Type B pancreatic cell (in vitro differentiated cells): ENCODE results near the gene PRR22. TPM values are rescaled to one million over a fixed set of nuclear protein-coding genes. Genes with fewer than 3 reads are reported as not detected.

ENCODE experiments used
- DNase-seq: peaks from one replicate; pipeline ENCODE4 v3.0.0; 2021; ENCODE audit warnings: mixed read lengths; ENCODE audit not compliant: unreplicated experiment; ENCODE audit errors: extremely low spot score
- H3K27ac Mint-ChIP-seq: 2 replicates; pipeline ENCODE4 v1.8.0; 2021; ENCODE audit warnings: mild to moderate bottlenecking, mixed read lengths
- H3K27me3 Mint-ChIP-seq: 2 replicates; pipeline ENCODE4 v1.8.0; 2021; ENCODE audit warnings: mixed read lengths
- H3K36me3 Mint-ChIP-seq: 2 replicates; pipeline ENCODE4 v1.8.0; 2021; ENCODE audit warnings: mixed read lengths
- H3K4me1 Mint-ChIP-seq: one replicate; pipeline ENCODE4 v1.8.0; 2021; ENCODE audit warnings: mixed read lengths; ENCODE audit not compliant: unreplicated experiment
- H3K4me3 Mint-ChIP-seq: 2 replicates; pipeline ENCODE4 v1.8.0; 2021; ENCODE audit warnings: mild to moderate bottlenecking, mixed read lengths
- H3K9me3 Mint-ChIP-seq: 2 replicates; pipeline ENCODE4 v1.8.0; 2021; ENCODE audit warnings: mixed read lengths
- total RNA-seq: library from RNA; stranded (reverse); gene quantifications from 2 replicates; pipeline ENCODE4 v1.2.1, GENCODE V29; 2021; ENCODE audit warnings: low replicate concordance
- TF ChIP-seq, protein P1 (sequence below): fragments of 200-600 bp; sonication (generic); conservative IDR thresholded peaks from 2 replicates; pipeline ENCODE4 v1.5.0; 2021; ENCODE audit warnings: antibody characterized with exemption, mild to moderate bottlenecking

PRR22 gene
- total RNA-seq, 1 donor from 2014 or later: 5.2 TPM

- TF ChIP-seq, protein P1, sequence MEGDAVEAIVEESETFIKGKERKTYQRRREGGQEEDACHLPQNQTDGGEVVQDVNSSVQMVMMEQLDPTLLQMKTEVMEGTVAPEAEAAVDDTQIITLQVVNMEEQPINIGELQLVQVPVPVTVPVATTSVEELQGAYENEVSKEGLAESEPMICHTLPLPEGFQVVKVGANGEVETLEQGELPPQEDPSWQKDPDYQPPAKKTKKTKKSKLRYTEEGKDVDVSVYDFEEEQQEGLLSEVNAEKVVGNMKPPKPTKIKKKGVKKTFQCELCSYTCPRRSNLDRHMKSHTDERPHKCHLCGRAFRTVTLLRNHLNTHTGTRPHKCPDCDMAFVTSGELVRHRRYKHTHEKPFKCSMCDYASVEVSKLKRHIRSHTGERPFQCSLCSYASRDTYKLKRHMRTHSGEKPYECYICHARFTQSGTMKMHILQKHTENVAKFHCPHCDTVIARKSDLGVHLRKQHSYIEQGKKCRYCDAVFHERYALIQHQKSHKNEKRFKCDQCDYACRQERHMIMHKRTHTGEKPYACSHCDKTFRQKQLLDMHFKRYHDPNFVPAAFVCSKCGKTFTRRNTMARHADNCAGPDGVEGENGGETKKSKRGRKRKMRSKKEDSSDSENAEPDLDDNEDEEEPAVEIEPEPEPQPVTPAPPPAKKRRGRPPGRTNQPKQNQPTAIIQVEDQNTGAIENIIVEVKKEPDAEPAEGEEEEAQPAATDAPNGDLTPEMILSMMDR: no peak
- no peaks in the 10 kb centered on the region for H3K9me3 Mint-ChIP-seq
- no peak overlapping the region for H3K4me3 Mint-ChIP-seq
These were observed 26.6 kb upstream of the PRR22 start for GRCh38 chr19:5811117-5811516.

GRCh38 chr19:5809469-5809868 is 24.9 kb upstream of the PRR22 start:
- Mint-ChIP-seq H3K27me3 (peaks cover 1% of the 10 kb centered on the region), H3K4me3 (no peak overlapping the region), H3K4me1 (peaks cover 6% of the 10 kb centered on the region), H3K36me3 (no peaks in the 10 kb centered on the region), H3K9me3 (no peaks in the 10 kb centered on the region), H3K27ac (no peak overlapping the region)
- DNase-seq: no peak
- TF ChIP-seq, protein P1: no peak

More at GRCh38 chr19:5811117-5811516, 26.6 kb upstream of the PRR22 start:
- peaks cover 6% of the 10 kb centered on the region for H3K4me1 Mint-ChIP-seq
- peaks cover under 1% of the 10 kb centered on the region for H3K27me3 Mint-ChIP-seq
- H3K27ac Mint-ChIP-seq: no peak overlapping the region
- H3K36me3 Mint-ChIP-seq: no peaks in the 10 kb centered on the region
- no peak for DNase-seq

- Mint-ChIP-seq H3K27me3 (peaks cover 5% of the 10 kb centered on the region), H3K36me3 (no peaks in the 10 kb centered on the region), H3K4me3 (no peak overlapping the region), H3K4me1 (peaks cover 6% of the 10 kb centered on the region), H3K27ac (no peak overlapping the region), H3K9me3 (no peaks in the 10 kb centered on the region)
- DNase-seq: no peak
- TF ChIP-seq, protein P1: no peak
These were observed 24.5 kb upstream of the PRR22 start for GRCh38 chr19:5809053-5809452.

DNA sequence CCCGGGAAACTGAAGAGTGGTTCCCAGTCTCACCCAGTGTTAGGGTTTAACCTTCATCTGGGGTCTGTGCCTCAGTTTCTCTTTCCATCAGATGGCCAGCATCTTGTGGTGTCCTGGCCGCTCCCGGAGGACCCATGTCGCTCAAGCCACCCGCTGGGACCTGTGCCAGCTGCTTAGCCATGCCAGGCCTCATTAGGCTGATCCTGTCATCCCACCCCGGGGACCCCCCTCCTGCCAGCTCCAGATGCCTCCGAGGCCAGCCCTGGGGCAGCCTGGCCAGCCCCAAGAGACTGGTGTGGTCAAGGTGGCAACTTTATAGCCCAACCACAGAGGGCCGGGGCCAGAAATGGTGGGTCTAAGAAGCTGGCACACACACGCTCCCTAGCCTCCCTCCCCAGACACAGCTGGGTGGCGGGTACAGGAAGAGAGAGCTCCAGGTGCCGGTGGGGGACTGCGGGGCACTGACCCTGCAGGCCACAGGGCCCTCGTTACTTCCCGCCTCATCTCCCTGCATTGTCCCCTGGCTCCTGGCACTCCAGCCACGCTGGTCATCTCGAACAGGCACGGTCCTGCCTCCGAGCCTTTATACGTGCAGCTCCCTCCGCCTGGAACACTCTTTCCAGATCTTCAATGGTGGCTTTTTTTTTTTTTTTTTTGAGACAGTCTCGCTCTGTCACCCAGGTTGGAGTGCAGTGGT is 23.7 kb upstream of the PRR22 start:
- TF ChIP-seq, protein P1: no peak
- H3K4me1 Mint-ChIP-seq: peaks cover 6% of the 10 kb centered on the region
- H3K9me3 Mint-ChIP-seq: no peaks in the 10 kb centered on the region
- peaks cover 6% of the 10 kb centered on the region for H3K27me3 Mint-ChIP-seq
- no peak overlapping the region for H3K4me3 Mint-ChIP-seq
- H3K27ac Mint-ChIP-seq: no peak overlapping the region
- H3K36me3 Mint-ChIP-seq: no peaks in the 10 kb centered on the region
- DNase-seq: no peak

GRCh38 chr19:5806905-5807304 is 22.4 kb upstream of the PRR22 start:
- Mint-ChIP-seq H3K27me3 (peaks cover 7% of the 10 kb centered on the region), H3K36me3 (no peaks in the 10 kb centered on the region), H3K4me3 (peak overlapping the region; percentile 65), H3K9me3 (no peaks in the 10 kb centered on the region), H3K27ac (peak overlapping the region; percentile 1), H3K4me1 (peaks cover 14% of the 10 kb centered on the region)
- no peak for DNase-seq
- TF ChIP-seq, protein P1: no peak
